Loucy (cell line): ENCODE data around the gene PLEKHA6.
A peak's percentile ranks its signal among the peaks of the same experiment; 100 is the strongest.

Experiments used
- H2AFZ ChIP-seq: fragments of 200-600 bp; sonication (generic); 2 replicates; pipeline ENCODE4 v1.6.0; 2016; ENCODE audit warnings: antibody characterized with exemption, mild to moderate bottlenecking, low read length, moderate library complexity
- H3F3A ChIP-seq: fragments of 200-600 bp; 2 replicates; pipeline ENCODE4 v1.6.0; 2016; ENCODE audit warnings: antibody characterized with exemption, low read depth, mild to moderate bottlenecking
- H3K27me3 ChIP-seq: fragments of 200-600 bp; sonication (generic); 2 replicates; pipeline ENCODE4 v1.6.1; 2014; ENCODE audit warnings: low read length, mild to moderate bottlenecking; ENCODE audit not compliant: insufficient read depth, poor library complexity, severe bottlenecking
- H3K36me3 ChIP-seq: fragments of 200-600 bp; sonication (generic); 2 replicates; pipeline ENCODE4 v1.6.1; 2016; ENCODE audit warnings: low read length; ENCODE audit not compliant: insufficient read depth
- H3K4me1 ChIP-seq: fragments of 200-600 bp; sonication (generic); 2 replicates; pipeline ENCODE4 v1.5.1; 2014; ENCODE audit warnings: low read length, mild to moderate bottlenecking; ENCODE audit not compliant: insufficient read depth, poor library complexity, severe bottlenecking
- H3K4me2 ChIP-seq: fragments of 200-600 bp; sonication (generic); 2 replicates; pipeline ENCODE4 v1.6.0; 2014; ENCODE audit warnings: antibody characterized with exemption, low read length, low read depth, mild to moderate bottlenecking; ENCODE audit not compliant: poor library complexity, severe bottlenecking
- H3K4me3 ChIP-seq: fragments of 200-600 bp; sonication (generic); 2 replicates; pipeline ENCODE4 v1.5.1; 2014; ENCODE audit warnings: low read length, mild to moderate bottlenecking, mixed read lengths; ENCODE audit not compliant: poor library complexity, severe bottlenecking
- H3K79me2 ChIP-seq: fragments of 200-600 bp; sonication (generic); 2 replicates; pipeline ENCODE4 v1.6.1; 2014; ENCODE audit warnings: low read length; ENCODE audit not compliant: insufficient read depth
- H3K9ac ChIP-seq: fragments of 200-600 bp; sonication (generic); 2 replicates; pipeline ENCODE4 v1.6.0; 2014; ENCODE audit warnings: mild to moderate bottlenecking, low read depth, low read length, moderate library complexity; ENCODE audit not compliant: poor library complexity, severe bottlenecking
- H3K9me2 ChIP-seq: fragments of 200-600 bp; sonication (generic); replicated peaks from 2 replicates; pipeline ENCODE4 v1.6.1; 2016; ENCODE audit warnings: low read depth, low read length, mixed read lengths
- H3K9me3 ChIP-seq: fragments of 200-600 bp; sonication (generic); 2 replicates; pipeline ENCODE4 v1.6.1; 2014; ENCODE audit warnings: mild to moderate bottlenecking, antibody characterized with exemption, low read length, low read depth; ENCODE audit not compliant: insufficient read depth
- H4K20me1 ChIP-seq: fragments of 200-600 bp; sonication (generic); 2 replicates; pipeline ENCODE4 v1.6.0; 2014; ENCODE audit warnings: antibody characterized with exemption, low read length, mild to moderate bottlenecking; ENCODE audit not compliant: insufficient read depth, poor library complexity, severe bottlenecking
- EZH2phosphoT487 ChIP-seq: fragments of 200-600 bp; IDR thresholded peaks from 2 replicates; pipeline ENCODE4 v1.6.1; 2018; ENCODE audit warnings: antibody characterized with exemption, mild to moderate bottlenecking, moderate library complexity, borderline replicate concordance
- TF ChIP-seq, protein P1 (sequence below): fragments of 200-600 bp; sonication (generic); conservative IDR thresholded peaks from 2 replicates; pipeline ENCODE4 v1.5.1; 2014; ENCODE audit warnings: mild to moderate bottlenecking, antibody characterized with exemption, low read length

Gene PLEKHA6

GRCh38 chr1:204362984-204363334, 3.2 kb upstream of the PLEKHA6 start:
- H3K27me3 ChIP-seq: no peaks in the 10 kb centered on the region

GRCh38 chr1:204361781-204362180, 2.1 kb upstream of the PLEKHA6 start:
- H3F3A ChIP-seq: no peaks in the 10 kb centered on the region
- no peak overlapping the region for H3K9ac ChIP-seq
- TF ChIP-seq, protein P1, sequence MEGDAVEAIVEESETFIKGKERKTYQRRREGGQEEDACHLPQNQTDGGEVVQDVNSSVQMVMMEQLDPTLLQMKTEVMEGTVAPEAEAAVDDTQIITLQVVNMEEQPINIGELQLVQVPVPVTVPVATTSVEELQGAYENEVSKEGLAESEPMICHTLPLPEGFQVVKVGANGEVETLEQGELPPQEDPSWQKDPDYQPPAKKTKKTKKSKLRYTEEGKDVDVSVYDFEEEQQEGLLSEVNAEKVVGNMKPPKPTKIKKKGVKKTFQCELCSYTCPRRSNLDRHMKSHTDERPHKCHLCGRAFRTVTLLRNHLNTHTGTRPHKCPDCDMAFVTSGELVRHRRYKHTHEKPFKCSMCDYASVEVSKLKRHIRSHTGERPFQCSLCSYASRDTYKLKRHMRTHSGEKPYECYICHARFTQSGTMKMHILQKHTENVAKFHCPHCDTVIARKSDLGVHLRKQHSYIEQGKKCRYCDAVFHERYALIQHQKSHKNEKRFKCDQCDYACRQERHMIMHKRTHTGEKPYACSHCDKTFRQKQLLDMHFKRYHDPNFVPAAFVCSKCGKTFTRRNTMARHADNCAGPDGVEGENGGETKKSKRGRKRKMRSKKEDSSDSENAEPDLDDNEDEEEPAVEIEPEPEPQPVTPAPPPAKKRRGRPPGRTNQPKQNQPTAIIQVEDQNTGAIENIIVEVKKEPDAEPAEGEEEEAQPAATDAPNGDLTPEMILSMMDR: no peak
- no peak for TF ChIP-seq EZH2phosphoT487
- H3K4me3 ChIP-seq: no peak overlapping the region
- no peaks in the 10 kb centered on the region for H3K9me3 ChIP-seq
- no peaks in the 10 kb centered on the region for H3K9me2 ChIP-seq
- no peak overlapping the region for H2AFZ ChIP-seq
- no peaks in the 10 kb centered on the region for H4K20me1 ChIP-seq
- H3K36me3 ChIP-seq: no peaks in the 10 kb centered on the region
- H3K27me3 ChIP-seq: no peaks in the 10 kb centered on the region
- no peaks in the 10 kb centered on the region for H3K79me2 ChIP-seq
- no peak overlapping the region for H3K4me2 ChIP-seq
- peaks cover 28% of the 10 kb centered on the region for H3K4me1 ChIP-seq

More at GRCh38 chr1:204362984-204363334, 3.2 kb upstream of the PLEKHA6 start:
- Histone ChIP-seq H2AFZ (peak overlapping the region; percentile 91), H3F3A (no peaks in the 10 kb centered on the region), H3K9me3 (no peaks in the 10 kb centered on the region), H3K79me2 (no peaks in the 10 kb centered on the region), H3K4me2 (peak overlapping the region; percentile 95), H3K9ac (peak overlapping the region; percentile 63), H3K4me3 (peak overlapping the region; percentile 70), H4K20me1 (no peaks in the 10 kb centered on the region), H3K4me1 (peaks cover 28% of the 10 kb centered on the region), H3K36me3 (no peaks in the 10 kb centered on the region), H3K9me2 (no peaks in the 10 kb centered on the region)
- TF ChIP-seq, protein P1: no peak
- no peak for TF ChIP-seq EZH2phosphoT487

- Histone ChIP-seq H2AFZ (no peak overlapping the region), H3K9me3 (no peaks in the 10 kb centered on the region), H3K27me3 (no peaks in the 10 kb centered on the region), H3K9ac (no peak overlapping the region), H3K36me3 (no peaks in the 10 kb centered on the region), H3K9me2 (no peaks in the 10 kb centered on the region), H3K4me2 (no peak overlapping the region), H3K4me3 (no peak overlapping the region), H3K79me2 (no peaks in the 10 kb centered on the region), H3F3A (no peaks in the 10 kb centered on the region), H3K4me1 (peaks cover 28% of the 10 kb centered on the region), H4K20me1 (no peaks in the 10 kb centered on the region)
- TF ChIP-seq, protein P1: no peak
- TF ChIP-seq EZH2phosphoT487: no peak
Observed at GRCh38 chr1:204361341-204361771, 1.6 kb upstream of the PLEKHA6 start.
